ENCODE data around the gene RNFT2. TPM values are rescaled to one million over a fixed set of nuclear protein-coding genes. Genes with fewer than 3 reads are reported as not detected.
A peak's percentile ranks its signal among the peaks of the same experiment; 100 is the strongest.

Gene RNFT2
- total RNA-seq, 1 experiment from 2014 or later, result 27.7 TPM

DNA sequence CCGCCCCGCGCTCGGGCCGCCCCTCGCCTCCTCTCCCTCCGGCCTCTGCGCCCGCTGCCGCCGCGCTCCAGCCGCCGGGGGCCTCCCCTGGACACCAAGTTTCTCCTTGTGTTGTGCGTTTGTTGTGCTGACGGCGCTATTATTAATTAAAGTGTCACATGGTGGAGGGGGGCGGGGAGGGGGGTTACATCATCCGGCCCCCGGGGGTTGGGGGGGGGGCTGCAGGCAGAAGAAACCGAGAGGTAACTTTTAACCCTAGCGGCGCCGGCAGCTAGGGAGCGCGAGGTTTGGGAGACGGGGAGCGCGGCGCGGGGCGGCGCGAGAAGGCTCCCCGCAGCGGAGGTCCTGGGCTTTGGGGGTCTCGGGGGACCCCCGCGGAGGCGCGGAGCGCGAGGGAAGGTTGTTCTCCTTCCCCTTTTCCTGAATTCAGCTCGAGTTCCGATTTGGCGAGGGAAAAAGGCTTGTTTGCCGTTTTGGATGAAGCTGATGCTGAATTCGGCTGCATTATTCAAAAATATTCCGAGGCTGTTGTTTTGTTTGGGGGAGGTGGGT lies 143.3 kb downstream of the RNFT2 start, which contains the start of gene HRK:
Gene HRK (minus strand): TSS at position 117 of the 552 bp plus-strand sequence. CDS start 134 bp downstream, outside the sequence.
- Mint-ChIP-seq H3K36me3 (no peaks in the 10 kb centered on the region), H3K4me1 (peaks cover 32% of the 10 kb centered on the region), H3K27me3 (ENCODE audit: low read depth) (peaks cover 82% of the 10 kb centered on the region), H3K4me3 (peak within 1 kb of the TSS; percentile 94), H3K9me3 (no peaks in the 10 kb centered on the region), H3K27ac (peak within 1 kb of the TSS; percentile 57; the same call in 1 of the 2 replicates)
- TF ChIP-seq, protein P1, sequence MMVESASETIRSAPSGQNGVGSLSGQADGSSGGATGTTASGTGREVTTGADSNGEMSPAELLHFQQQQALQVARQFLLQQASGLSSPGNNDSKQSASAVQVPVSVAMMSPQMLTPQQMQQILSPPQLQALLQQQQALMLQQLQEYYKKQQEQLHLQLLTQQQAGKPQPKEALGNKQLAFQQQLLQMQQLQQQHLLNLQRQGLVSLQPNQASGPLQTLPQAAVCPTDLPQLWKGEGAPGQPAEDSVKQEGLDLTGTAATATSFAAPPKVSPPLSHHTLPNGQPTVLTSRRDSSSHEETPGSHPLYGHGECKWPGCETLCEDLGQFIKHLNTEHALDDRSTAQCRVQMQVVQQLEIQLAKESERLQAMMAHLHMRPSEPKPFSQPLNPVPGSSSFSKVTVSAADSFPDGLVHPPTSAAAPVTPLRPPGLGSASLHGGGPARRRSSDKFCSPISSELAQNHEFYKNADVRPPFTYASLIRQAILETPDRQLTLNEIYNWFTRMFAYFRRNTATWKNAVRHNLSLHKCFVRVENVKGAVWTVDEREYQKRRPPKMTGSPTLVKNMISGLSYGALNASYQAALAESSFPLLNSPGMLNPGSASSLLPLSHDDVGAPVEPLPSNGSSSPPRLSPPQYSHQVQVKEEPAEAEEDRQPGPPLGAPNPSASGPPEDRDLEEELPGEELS (CRISPR knock-in tag; IDR thresholded peaks at IDR 0.05), result peak; percentile 4; the same call in 1 of the 2 replicates
- TF ChIP-seq ELF4 (CRISPR knock-in tag; IDR thresholded peaks at IDR 0.05; ENCODE audit: low read depth), result no peak
- ChIA-PET CTCF (interaction anchor here (0.8 to 4.5 kb wide), 5 partner anchors 18 to 237 kb away, joined by 3 to 46 read pairs (median 10); no protein-coding TSS in a partner anchor), POLR2A (no interaction called here)
- peak; percentile 3; the same call in 1 of the 2 replicates for ATAC-seq
- DNase-seq (ENCODE audit: low spot score), result peak; percentile 48

DNA sequence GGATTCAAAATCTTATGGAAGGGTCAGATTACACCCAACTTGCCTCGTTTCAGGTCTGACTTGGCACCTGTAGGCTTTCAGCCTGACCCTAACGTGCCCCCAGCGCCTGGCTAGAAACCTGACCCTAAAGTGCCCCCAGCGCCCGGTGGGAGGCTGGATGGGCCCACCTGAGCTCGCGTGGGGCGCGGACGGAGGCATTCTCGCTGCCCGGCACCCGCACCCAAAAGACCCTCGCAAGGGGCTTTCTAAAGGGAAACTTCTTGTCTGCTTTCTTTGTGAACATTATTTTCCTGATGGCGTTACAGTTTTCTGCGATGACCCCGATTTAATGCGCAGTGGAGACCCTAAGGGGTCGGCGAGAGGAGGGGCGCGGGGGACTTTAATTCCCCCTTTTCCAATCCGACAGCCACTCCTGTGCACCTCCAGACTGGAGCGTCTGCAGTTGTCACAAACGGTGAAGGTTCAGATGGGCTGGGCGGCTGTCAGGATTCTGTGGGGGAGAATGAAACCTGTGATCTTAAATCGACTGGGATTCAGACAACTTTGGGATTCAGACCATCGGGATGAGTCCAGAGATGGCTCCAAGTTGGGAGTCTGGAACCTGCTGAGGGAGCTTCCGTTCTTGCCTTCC lies 143.9 kb downstream of the RNFT2 start:
- DNase-seq (ENCODE audit: low spot score), result no peak
- H3K4me1 Mint-ChIP-seq, result peaks cover 27% of the 10 kb centered on the region
- ChIA-PET POLR2A (interaction anchor here (0.6 kb wide), 1 partner anchor 173 kb away, joined by 3 read pairs; no protein-coding TSS in a partner anchor), CTCF (interaction anchor here (0.5 to 4.5 kb wide), 30 partner anchors 9 to 930 kb away, joined by 3 to 46 read pairs (median 4); partner anchors contain the start of gene FBXW8)
- H3K9me3 Mint-ChIP-seq, result no peaks in the 10 kb centered on the region
- ATAC-seq, result no peak
- H3K36me3 Mint-ChIP-seq, result no peaks in the 10 kb centered on the region
- peak overlapping the region; percentile 82 for H3K4me3 Mint-ChIP-seq
- peaks cover 76% of the 10 kb centered on the region for H3K27me3 Mint-ChIP-seq (ENCODE audit: low read depth)
- H3K27ac Mint-ChIP-seq, result no peak overlapping the region
- TF ChIP-seq EMX1 (CRISPR knock-in tag; IDR thresholded peaks at IDR 0.05), result no peak
- no peak for TF ChIP-seq GTF2I (CRISPR knock-in tag; conservative IDR thresholded peaks at IDR 0.05)
- no peak for TF ChIP-seq HMGA2 (CRISPR knock-in tag; IDR thresholded peaks at IDR 0.05)
- TF ChIP-seq, protein P2, sequence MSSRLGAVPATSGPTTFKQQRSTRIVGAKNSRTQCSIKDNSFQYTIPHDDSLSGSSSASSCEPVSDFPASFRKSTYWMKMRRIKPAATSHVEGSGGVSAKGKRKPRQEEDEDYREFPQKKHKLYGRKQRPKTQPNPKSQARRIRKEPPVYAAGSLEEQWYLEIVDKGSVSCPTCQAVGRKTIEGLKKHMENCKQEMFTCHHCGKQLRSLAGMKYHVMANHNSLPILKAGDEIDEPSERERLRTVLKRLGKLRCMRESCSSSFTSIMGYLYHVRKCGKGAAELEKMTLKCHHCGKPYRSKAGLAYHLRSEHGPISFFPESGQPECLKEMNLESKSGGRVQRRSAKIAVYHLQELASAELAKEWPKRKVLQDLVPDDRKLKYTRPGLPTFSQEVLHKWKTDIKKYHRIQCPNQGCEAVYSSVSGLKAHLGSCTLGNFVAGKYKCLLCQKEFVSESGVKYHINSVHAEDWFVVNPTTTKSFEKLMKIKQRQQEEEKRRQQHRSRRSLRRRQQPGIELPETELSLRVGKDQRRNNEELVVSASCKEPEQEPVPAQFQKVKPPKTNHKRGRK (CRISPR knock-in tag; IDR thresholded peaks at IDR 0.05; ENCODE audit: borderline replicate concordance), result no peak
- TF ChIP-seq, protein P3, sequence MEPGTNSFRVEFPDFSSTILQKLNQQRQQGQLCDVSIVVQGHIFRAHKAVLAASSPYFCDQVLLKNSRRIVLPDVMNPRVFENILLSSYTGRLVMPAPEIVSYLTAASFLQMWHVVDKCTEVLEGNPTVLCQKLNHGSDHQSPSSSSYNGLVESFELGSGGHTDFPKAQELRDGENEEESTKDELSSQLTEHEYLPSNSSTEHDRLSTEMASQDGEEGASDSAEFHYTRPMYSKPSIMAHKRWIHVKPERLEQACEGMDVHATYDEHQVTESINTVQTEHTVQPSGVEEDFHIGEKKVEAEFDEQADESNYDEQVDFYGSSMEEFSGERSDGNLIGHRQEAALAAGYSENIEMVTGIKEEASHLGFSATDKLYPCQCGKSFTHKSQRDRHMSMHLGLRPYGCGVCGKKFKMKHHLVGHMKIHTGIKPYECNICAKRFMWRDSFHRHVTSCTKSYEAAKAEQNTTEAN (CRISPR knock-in tag; IDR thresholded peaks at IDR 0.05), result no peak
- no peak for TF ChIP-seq SMAD3 (CRISPR knock-in tag; IDR thresholded peaks at IDR 0.05; ENCODE audit: borderline replicate concordance)
- TF ChIP-seq, protein P4, sequence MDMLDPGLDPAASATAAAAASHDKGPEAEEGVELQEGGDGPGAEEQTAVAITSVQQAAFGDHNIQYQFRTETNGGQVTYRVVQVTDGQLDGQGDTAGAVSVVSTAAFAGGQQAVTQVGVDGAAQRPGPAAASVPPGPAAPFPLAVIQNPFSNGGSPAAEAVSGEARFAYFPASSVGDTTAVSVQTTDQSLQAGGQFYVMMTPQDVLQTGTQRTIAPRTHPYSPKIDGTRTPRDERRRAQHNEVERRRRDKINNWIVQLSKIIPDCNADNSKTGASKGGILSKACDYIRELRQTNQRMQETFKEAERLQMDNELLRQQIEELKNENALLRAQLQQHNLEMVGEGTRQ (CRISPR knock-in tag; IDR thresholded peaks at IDR 0.05), result no peak
- TF ChIP-seq GABPB1 (CRISPR knock-in tag; IDR thresholded peaks at IDR 0.05), result no peak
- TF ChIP-seq, protein P5, sequence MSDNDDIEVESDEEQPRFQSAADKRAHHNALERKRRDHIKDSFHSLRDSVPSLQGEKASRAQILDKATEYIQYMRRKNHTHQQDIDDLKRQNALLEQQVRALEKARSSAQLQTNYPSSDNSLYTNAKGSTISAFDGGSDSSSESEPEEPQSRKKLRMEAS (CRISPR knock-in tag; IDR thresholded peaks at IDR 0.05), result no peak

DNA sequence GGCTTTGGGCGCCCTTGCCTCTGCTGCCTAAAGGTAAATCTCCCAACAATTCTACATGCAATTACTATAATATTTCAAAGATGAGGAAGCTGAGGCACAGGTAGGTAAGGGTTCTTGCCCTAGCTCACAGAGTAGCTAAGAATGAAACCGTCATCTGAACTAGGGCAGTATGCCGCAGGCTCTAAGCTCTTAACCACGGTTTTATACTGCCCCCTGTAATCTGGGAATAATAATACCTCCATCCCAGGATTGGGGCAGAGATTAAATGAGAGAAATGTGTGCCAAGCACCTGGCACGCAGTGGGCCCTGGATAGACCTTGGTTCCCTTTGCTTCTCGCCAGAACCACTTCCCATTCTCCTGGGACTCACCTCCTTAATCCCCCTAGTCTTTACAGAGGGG lies 144.6 kb downstream of the RNFT2 start:
- Mint-ChIP-seq H3K36me3 (no peaks in the 10 kb centered on the region), H3K27me3 (ENCODE audit: low read depth) (peaks cover 69% of the 10 kb centered on the region), H3K4me3 (peak overlapping the region; percentile 82), H3K9me3 (no peaks in the 10 kb centered on the region), H3K4me1 (peaks cover 27% of the 10 kb centered on the region), H3K27ac (no peak overlapping the region)
- POLR2A ChIA-PET, result interaction anchor here (0.6 to 0.7 kb wide), 2 partner anchors 142 to 173 kb away, joined by 3 to 5 read pairs; no protein-coding TSS in a partner anchor
- CTCF ChIA-PET, result interaction anchor here (0.5 to 4.5 kb wide), 28 partner anchors 10 to 931 kb away, joined by 3 to 46 read pairs (median 4); partner anchors contain the start of gene FBXW8
- ATAC-seq (peak; percentile 13), DNase-seq (ENCODE audit: low spot score) (no peak)
- TF ChIP-seq ZNF671 (CRISPR knock-in tag; IDR thresholded peaks at IDR 0.05), result no peak
